Measurements from ENCODE around the gene SH2D4B. TPM values are rescaled to one million over a fixed set of nuclear protein-coding genes. Genes with fewer than 3 reads are reported as not detected.

The SH2D4B gene
- total RNA-seq, 1 donor from 2014 or later = 0.18 TPM

DNA sequence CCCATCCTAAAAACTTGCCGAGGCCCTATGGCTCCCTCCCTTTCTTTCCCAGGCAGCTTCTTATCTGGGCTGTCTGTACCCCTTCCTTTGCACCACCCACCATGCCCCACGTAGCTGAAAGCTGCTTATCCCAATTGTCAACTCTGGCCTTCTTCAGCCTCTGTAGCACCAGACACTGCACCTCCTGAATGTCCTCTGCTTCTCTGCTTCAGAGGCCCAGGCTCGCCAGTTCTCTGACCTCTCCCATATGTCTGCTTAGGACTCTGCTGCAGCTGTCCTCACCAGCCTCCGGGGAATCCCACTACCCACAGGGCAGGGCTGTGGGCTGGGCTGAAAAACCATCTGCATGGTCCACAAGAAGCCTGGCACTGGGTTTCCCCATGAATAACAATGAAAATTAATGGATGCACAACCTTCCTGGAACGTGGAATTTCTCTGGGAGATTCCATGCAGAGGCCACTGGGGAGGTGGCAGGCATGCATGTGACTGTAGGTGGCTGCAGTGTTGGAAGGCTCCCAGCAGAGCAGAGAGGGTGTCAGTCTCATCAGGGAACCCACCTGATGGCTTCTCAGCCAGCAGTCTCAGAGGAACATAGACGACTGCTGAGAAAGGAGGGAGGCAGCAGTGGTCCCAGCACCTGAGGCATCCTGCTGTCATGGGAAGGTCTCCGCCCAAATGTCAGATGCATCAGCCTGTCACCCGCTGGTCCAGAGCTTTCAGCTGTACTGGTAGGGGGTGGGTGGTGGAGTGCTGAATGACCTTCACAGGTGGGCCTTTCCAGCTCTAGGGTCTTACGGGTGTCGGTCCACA is 16.8 kb upstream of the SH2D4B start:
- Mint-ChIP-seq H3K4me1 (ENCODE audit: low read depth) (peaks cover 72% of the 10 kb centered on the region), H3K36me3 (ENCODE audit: low read depth) (peaks cover 36% of the 10 kb centered on the region), H3K27me3 (ENCODE audit: insufficient read depth) (no peaks in the 10 kb centered on the region)

DNA sequence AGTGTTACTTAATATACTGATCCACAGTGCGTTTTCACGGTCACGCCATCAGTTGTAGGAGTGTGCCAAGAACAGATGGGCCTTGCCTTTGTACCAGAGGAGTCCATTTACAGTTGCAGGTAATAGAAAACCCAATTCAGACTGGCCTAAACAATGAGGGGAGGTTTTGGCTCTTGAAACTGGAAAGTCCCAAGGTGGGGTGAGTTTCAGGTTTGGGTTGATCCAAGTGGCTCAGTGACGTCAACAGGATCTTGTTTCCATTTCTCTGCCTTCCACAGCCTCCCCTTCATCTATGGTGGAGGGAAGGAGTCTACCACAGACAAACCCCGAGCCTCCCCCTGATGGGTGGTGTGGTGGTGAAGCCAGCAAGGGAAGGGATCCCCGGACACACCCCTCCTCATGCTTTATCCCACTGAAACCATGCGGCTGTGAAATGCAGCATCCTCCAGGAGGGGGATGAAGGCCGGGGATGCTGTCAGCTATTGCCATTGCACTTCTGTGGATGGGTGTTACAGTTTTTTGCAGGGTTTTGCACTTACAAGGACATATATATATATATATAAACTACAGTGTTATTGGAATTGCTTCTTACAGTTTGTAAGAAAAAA is 14.8 kb upstream of the SH2D4B start:
- peak overlapping the region; percentile 48 for H3K27ac Mint-ChIP-seq
- intact Hi-C loops (cut with micrococcal nuclease) = no loop called here
- DNase-seq (ENCODE audit: low spot score) = no peak
- peaks cover 27% of the 10 kb centered on the region for H3K36me3 Mint-ChIP-seq (ENCODE audit: low read depth)
- no peaks in the 10 kb centered on the region for H3K9me3 Mint-ChIP-seq
- no peak overlapping the region for H3K4me3 Mint-ChIP-seq
- H3K27me3 Mint-ChIP-seq (ENCODE audit: insufficient read depth) = no peaks in the 10 kb centered on the region
- peaks cover 75% of the 10 kb centered on the region for H3K4me1 Mint-ChIP-seq (ENCODE audit: low read depth)

More for the DNA sequence above, 16.8 kb upstream of the SH2D4B start:
- DNase-seq (ENCODE audit: low spot score) = no peak
- intact Hi-C loops (cut with micrococcal nuclease) = no loop called here
- H3K27ac Mint-ChIP-seq = peak overlapping the region; percentile 29
- H3K9me3 Mint-ChIP-seq = no peaks in the 10 kb centered on the region
- H3K4me3 Mint-ChIP-seq = no peak overlapping the region

DNA sequence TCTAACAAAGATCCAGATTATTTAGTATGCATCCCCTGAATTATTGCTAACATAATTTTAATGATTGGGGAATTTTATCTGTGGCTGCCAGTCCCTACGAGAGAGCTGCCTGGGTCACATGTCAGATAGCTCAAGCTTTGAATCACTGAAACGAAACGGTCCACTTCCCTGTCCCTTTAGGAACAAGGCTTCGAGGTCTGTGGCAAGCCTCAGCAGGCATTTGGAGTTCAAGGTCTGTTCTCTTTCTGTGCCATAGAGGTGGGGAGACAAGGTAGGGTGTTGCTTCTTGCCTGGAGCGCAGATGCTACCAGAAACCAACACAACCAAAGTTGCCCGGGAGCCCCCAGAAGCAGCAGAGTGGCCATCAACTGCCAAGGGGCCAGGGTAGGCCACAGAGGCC is 13.9 kb upstream of the SH2D4B start:
- peaks cover 76% of the 10 kb centered on the region for H3K4me1 Mint-ChIP-seq (ENCODE audit: low read depth)
- H3K9me3 Mint-ChIP-seq = no peaks in the 10 kb centered on the region
- H3K27me3 Mint-ChIP-seq (ENCODE audit: insufficient read depth) = no peaks in the 10 kb centered on the region
- no peak overlapping the region for H3K4me3 Mint-ChIP-seq
- intact Hi-C loops (cut with micrococcal nuclease) = no loop called here
- DNase-seq (ENCODE audit: low spot score) = no peak
- H3K36me3 Mint-ChIP-seq (ENCODE audit: low read depth) = peaks cover 27% of the 10 kb centered on the region
- peak overlapping the region; percentile 24 for H3K27ac Mint-ChIP-seq

DNA sequence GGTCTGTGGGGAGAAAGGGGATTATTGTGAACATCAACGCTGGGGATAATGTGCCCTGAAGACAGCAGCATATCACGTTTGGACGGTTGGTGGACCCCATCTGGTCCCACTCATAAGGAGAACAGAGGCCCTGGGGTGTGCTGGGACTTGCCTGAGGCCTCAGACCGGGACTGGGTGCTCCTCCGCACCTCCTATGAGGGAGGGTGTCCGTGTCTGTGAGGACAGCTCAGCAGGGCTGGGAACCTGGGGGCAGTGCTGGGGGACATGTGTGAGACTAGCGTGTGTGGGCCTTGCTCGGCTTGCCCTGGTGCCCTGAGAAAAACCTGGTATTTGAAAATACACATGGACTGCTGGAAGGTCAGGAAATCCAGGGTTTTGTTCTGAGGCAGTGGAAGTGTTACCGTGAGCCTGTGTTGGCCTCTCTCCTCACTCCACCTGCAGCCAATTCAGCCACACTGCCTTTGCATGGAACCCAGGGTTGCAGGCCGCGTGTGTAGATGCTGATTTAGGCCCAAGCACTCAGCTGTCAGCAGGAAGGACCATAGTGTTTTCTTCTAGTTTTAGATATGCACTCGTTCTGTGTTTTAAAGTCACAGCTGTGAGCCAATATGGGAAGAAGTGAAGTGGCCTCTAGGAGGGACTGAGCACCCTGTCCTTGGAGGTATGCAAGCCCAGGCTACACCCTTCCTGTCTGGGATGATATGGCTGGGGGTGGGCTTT is 13.4 kb upstream of the SH2D4B start:
- H3K4me1 Mint-ChIP-seq (ENCODE audit: low read depth) = peaks cover 76% of the 10 kb centered on the region
- peak overlapping the region; percentile 24 for H3K27ac Mint-ChIP-seq
- intact Hi-C loops (cut with micrococcal nuclease) = no loop called here
- no peaks in the 10 kb centered on the region for H3K9me3 Mint-ChIP-seq
- H3K27me3 Mint-ChIP-seq (ENCODE audit: insufficient read depth) = no peaks in the 10 kb centered on the region
- DNase-seq (ENCODE audit: low spot score) = no peak
- peak overlapping the region; percentile 5 for H3K4me3 Mint-ChIP-seq
- H3K36me3 Mint-ChIP-seq (ENCODE audit: low read depth) = peaks cover 29% of the 10 kb centered on the region

DNA sequence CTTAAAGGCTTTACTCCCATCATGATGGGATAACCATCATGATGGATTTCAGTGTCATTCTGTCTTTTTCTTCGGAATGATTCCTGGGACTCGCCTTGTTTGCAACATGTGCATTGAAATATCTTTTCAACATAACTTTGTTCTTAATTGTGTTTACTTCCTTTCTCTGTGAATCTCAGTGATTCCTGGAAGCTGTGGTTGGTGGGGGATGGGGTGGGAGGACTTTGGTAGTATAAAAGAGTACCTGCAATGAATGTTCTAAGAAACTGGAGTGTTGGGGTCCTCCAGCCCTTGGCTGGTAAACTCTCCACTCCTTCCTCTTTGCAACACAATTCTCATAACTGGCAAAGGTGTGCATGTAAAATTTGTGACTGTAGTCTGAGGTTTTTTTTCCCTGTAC is 11.5 kb upstream of the SH2D4B start:
- Mint-ChIP-seq H3K4me1 (ENCODE audit: low read depth) (peaks cover 78% of the 10 kb centered on the region), H3K27ac (peak overlapping the region; percentile 80), H3K4me3 (peak overlapping the region; percentile 22), H3K9me3 (no peaks in the 10 kb centered on the region), H3K36me3 (ENCODE audit: low read depth) (peaks cover 14% of the 10 kb centered on the region), H3K27me3 (ENCODE audit: insufficient read depth) (no peaks in the 10 kb centered on the region)
- intact Hi-C loops (cut with micrococcal nuclease) = no loop called here
- no peak for DNase-seq (ENCODE audit: low spot score)

DNA sequence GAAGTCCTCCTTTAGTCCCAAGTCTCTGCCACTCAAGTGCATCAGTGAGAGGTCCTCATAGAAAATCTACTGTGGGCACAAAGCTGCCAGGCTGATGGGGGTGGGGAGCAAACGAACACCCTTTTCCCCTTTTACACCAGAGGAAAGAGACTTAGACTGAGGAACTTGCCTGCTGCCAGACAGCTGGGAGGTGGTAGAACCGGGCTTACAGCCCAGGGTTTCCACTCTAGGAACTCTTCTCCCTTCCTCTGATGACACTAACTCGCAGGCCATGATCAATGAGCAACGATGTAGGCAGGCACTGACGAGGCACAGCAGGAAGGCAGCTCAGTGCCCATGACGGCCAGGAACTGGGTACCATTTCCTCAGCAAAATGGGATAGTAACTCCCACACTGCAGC is 11.0 kb upstream of the SH2D4B start:
- no peak for DNase-seq (ENCODE audit: low spot score)
- intact Hi-C loops (cut with micrococcal nuclease) = no loop called here
- peak overlapping the region; percentile 80 for H3K27ac Mint-ChIP-seq
- no peaks in the 10 kb centered on the region for H3K9me3 Mint-ChIP-seq
- H3K4me1 Mint-ChIP-seq (ENCODE audit: low read depth) = peaks cover 83% of the 10 kb centered on the region
- H3K4me3 Mint-ChIP-seq = peak overlapping the region; percentile 33
- H3K36me3 Mint-ChIP-seq (ENCODE audit: low read depth) = peaks cover 14% of the 10 kb centered on the region
- H3K27me3 Mint-ChIP-seq (ENCODE audit: insufficient read depth) = no peaks in the 10 kb centered on the region

DNA sequence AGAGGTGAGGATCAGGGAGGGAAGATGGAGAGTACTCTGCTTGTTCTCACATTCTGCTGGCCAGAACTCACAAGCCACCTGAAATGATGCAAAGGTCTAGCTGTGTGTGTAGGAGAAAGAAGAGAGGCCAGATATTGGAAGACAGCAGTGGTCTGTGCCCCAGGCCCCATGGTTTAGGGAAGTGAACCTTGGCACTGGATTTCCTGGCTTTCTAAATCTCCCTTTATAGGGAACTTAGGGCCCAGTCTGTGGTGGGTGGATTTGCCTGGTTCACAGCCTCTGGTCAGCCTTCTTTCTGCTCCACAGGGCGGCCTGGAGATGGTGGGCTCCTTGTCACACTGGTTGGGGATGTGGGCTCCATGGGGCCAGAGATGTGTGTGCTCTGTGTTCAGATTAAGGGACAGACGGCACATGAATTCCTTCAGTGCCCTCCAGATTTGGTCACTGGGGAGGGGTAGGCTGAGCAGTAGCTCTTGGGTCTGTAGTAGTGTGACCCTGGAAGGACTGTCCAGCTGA is 9.5 kb upstream of the SH2D4B start:
- Mint-ChIP-seq H3K4me3 (peak overlapping the region; percentile 12), H3K36me3 (ENCODE audit: low read depth) (peaks cover 15% of the 10 kb centered on the region), H3K9me3 (no peaks in the 10 kb centered on the region), H3K4me1 (ENCODE audit: low read depth) (peaks cover 90% of the 10 kb centered on the region), H3K27me3 (ENCODE audit: insufficient read depth) (no peaks in the 10 kb centered on the region), H3K27ac (peak overlapping the region; percentile 92)
- intact Hi-C loops (cut with micrococcal nuclease) = no loop called here
- DNase-seq (ENCODE audit: low spot score) = no peak

DNA sequence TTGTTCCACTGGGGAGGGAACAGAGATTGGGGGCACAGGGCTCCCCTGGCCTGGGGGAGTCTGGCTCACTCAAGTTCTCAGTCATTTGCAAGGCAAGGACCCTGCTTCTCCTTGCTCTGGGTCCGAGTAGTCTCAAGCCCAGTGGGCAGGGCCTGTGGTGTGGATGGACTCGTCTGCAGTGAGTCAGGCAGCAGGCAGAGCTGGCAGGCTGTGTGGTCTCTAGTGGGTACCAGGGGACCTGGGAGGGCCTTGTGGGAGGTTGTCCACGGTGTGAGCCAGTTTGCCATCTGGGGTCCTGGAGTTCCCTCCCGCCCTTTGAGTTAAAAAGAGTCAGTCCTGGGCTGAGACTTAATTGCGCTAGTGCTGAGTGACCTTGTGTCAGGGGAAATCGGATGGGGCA is 8.8 kb upstream of the SH2D4B start:
- Mint-ChIP-seq H3K36me3 (ENCODE audit: low read depth) (peaks cover 15% of the 10 kb centered on the region), H3K27me3 (ENCODE audit: insufficient read depth) (no peaks in the 10 kb centered on the region), H3K9me3 (no peaks in the 10 kb centered on the region), H3K4me1 (ENCODE audit: low read depth) (peaks cover 86% of the 10 kb centered on the region), H3K27ac (peak overlapping the region; percentile 92), H3K4me3 (peak overlapping the region; percentile 72)
- intact Hi-C loops (cut with micrococcal nuclease) = no loop called here
- DNase-seq (ENCODE audit: low spot score) = no peak

DNA sequence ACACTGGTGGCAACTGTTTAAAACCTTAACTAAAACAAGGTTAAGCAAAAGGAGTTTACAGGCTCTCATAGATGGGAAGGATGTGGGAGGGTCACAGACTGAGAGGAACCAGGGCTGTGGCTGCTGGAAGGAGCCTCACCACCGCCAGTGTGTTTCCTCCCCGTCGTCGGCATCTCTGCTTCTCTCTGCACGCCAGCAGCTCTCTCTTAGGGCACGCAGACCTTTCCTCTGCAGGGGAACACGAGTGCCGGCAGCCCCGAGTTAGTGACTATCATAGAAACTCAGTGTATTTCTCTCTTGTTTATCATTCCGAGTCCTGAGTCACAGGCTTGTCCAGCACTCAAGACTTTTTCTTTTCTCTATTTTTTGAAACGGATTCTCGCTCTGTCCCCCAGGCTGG is 8.1 kb upstream of the SH2D4B start:
- H3K36me3 Mint-ChIP-seq (ENCODE audit: low read depth) = peaks cover 15% of the 10 kb centered on the region
- H3K27me3 Mint-ChIP-seq (ENCODE audit: insufficient read depth) = no peaks in the 10 kb centered on the region
- DNase-seq (ENCODE audit: low spot score) = peak; percentile 57
- peak overlapping the region; percentile 92 for H3K27ac Mint-ChIP-seq
- no peaks in the 10 kb centered on the region for H3K9me3 Mint-ChIP-seq
- H3K4me3 Mint-ChIP-seq = peak overlapping the region; percentile 72
- peaks cover 79% of the 10 kb centered on the region for H3K4me1 Mint-ChIP-seq (ENCODE audit: low read depth)
- intact Hi-C loops (cut with micrococcal nuclease) = loop anchor here (1.0 to 10.0 kb wide), 4 partner anchors 18 to 325 kb away; partner anchors contain the start of gene ANXA11

DNA sequence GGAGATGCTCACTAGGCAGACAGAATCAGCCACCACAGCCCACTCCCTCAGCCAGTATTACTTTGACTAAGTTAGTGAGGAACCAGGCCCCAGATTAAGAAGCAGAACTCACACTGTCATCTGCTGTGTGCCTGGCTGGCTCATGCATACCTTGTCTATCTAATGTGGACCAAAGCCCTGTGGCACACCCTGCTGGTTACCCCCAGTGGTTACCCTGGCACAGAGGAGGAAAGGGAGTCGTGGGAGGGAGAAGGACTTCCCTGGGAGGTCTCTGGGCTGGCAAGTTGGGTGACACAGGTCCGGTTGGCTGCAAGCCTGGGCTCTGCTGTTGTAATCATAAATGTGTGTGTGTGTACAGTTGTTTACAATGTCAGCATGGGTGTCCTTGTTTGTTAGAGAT is 7.5 kb upstream of the SH2D4B start:
- Mint-ChIP-seq H3K36me3 (ENCODE audit: low read depth) (peaks cover 15% of the 10 kb centered on the region), H3K4me1 (ENCODE audit: low read depth) (peaks cover 73% of the 10 kb centered on the region), H3K27me3 (ENCODE audit: insufficient read depth) (no peaks in the 10 kb centered on the region), H3K9me3 (no peaks in the 10 kb centered on the region), H3K4me3 (peak overlapping the region; percentile 72), H3K27ac (peak overlapping the region; percentile 92)
- intact Hi-C loops (cut with micrococcal nuclease) = loop anchor here (1.0 to 10.0 kb wide), 4 partner anchors 19 to 325 kb away; partner anchors contain the start of gene ANXA11
- DNase-seq (ENCODE audit: low spot score) = peak; percentile 29

DNA sequence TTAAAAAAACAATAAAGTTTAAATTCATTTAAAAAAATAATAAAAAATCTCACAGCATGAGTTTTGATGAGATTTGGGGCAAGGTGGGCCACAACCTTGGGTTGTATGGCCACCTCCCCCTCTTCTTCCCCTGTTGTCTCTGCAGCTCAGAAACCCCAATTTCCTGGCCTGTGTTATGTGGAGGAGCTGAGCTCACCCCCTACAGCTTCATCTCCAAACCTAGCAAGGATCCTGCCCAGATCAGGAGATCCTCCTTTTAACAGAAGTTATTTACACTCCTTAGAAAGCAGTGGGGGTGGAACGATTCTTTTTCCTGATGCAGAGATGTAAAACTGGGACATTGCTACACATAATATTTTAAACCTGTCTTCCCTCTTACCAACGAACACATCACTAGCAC is 6.9 kb upstream of the SH2D4B start:
- peak overlapping the region; percentile 74 for H3K4me3 Mint-ChIP-seq
- H3K27ac Mint-ChIP-seq = peak overlapping the region; percentile 83
- intact Hi-C loops (cut with micrococcal nuclease) = loop anchor here (1.0 to 10.0 kb wide), 4 partner anchors 20 to 326 kb away; partner anchors contain the start of gene ANXA11
- peaks cover 18% of the 10 kb centered on the region for H3K36me3 Mint-ChIP-seq (ENCODE audit: low read depth)
- H3K9me3 Mint-ChIP-seq = no peaks in the 10 kb centered on the region
- peaks cover 72% of the 10 kb centered on the region for H3K4me1 Mint-ChIP-seq (ENCODE audit: low read depth)
- no peak for DNase-seq (ENCODE audit: low spot score)
- no peaks in the 10 kb centered on the region for H3K27me3 Mint-ChIP-seq (ENCODE audit: insufficient read depth)

DNA sequence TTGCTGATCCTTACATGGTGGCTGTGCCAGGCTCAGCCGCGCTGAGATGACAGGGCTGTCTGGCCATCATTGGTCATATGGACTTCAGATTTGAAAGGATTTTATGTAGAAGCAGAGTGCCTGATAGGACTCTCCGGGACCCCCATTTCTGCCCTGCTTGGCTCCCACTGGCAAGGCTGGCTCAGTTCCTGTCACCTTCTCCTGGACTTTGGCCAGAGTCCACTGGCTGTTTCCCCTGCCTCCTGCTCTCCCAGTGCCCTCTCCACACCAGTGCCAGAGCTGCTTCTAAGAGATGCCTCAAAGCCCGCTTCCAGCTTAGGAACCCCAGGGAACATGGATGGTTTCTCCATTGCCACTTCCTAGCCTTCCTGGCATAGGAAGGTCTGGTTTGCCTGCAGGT is 5.1 kb upstream of the SH2D4B start:
- H3K27ac Mint-ChIP-seq = no peak overlapping the region
- H3K4me1 Mint-ChIP-seq (ENCODE audit: low read depth) = peaks cover 71% of the 10 kb centered on the region
- H3K36me3 Mint-ChIP-seq (ENCODE audit: low read depth) = peaks cover 17% of the 10 kb centered on the region
- intact Hi-C loops (cut with micrococcal nuclease) = loop anchor here (10.0 kb wide), 1 partner anchor 328 kb away; the partner anchor contains the start of gene ANXA11
- no peaks in the 10 kb centered on the region for H3K9me3 Mint-ChIP-seq
- H3K4me3 Mint-ChIP-seq = peak overlapping the region; percentile 74
- no peaks in the 10 kb centered on the region for H3K27me3 Mint-ChIP-seq (ENCODE audit: insufficient read depth)
- DNase-seq (ENCODE audit: low spot score) = no peak
